Measurements from ENCODE around the gene WBP1.

- TF ChIP-seq CTCF (IDR thresholded peaks at IDR 0.05; ENCODE audit: insufficient read depth, low read length, poor library complexity, severe bottlenecking) (no peak), EZH2phosphoT487 (conservative IDR thresholded peaks at IDR 0.05; ENCODE audit: low read length) (no peak)
These were observed 33.7 kb downstream of the WBP1 start for GRCh38 chr2:74491648-74492544.

Data from SU-DHL-6 (cell line).